ENCODE data around the gene RAP1GDS1.
"Not testable (repeated sequence)": the region's sequence is repeated elsewhere in the genome, so short reads cannot be mapped to it uniquely, and the experiment has no call there.

Gene RAP1GDS1

DNA sequence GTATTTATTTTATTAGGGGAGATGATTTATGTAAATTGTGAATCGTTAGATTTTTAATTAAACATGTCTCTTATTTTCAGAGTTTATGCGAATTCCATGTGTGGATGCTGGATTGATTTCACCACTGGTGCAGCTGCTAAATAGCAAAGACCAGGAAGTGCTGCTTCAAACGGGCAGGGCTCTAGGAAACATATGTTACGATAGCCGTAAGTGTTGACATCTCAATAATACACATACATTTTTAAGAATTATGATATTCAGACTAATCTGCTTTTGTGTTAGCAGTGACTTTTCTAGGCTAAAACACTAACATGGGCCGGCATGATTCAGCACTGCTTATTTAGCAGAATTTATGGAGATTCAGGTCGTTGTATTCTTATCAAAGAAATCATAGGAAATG lies 91.2 kb downstream of the RAP1GDS1 start:
- H3K9ac ChIP-seq (ENCODE audit: low read depth, low read length): no peak overlapping the region
- H3K4me1 ChIP-seq (ENCODE audit: insufficient read depth, low read length): no peaks in the 10 kb centered on the region
- no peaks in the 10 kb centered on the region for H3K36me3 ChIP-seq (ENCODE audit: insufficient read depth, low read length)
- H3K9me3 ChIP-seq (ENCODE audit: control insufficient read depth, insufficient read depth, low read length): no peaks in the 10 kb centered on the region

- Histone ChIP-seq H3K36me3 (ENCODE audit: insufficient read depth, low read length) (no peaks in the 10 kb centered on the region), H3K9me3 (ENCODE audit: control insufficient read depth, insufficient read depth, low read length) (no peaks in the 10 kb centered on the region), H3K9ac (ENCODE audit: low read depth, low read length) (no peak overlapping the region)
Measured at GRCh38 chr4:98352940-98353339, 91.8 kb downstream of the RAP1GDS1 start.

DNA sequence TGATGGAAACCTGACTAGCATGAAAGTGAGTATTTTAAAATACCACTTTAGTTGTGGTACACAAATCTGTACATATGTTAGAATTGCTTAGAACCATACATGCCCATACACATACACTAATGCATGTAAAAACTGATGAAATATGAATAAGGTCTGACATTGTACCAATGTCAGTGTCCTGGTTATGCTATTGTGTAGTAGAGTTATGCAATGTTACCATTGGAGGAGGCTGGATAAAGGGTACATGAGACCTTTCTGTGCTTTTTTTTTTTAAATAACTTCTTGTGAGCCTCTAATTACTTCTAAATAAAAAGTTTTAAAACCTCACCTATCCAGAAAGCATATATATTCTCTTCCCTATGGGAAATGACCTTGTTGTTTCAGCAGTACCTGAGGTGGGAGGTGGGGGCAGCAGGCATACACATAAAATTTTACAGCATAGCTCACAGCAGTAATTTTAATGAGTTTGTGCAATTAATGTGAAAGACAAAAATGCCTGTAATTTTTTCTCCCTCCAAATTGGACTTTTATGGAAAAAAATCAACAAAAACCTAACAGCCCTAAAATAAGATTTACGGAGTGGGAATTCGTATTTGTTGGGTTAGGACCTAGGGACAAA lies 97.6 kb downstream of the RAP1GDS1 start:
- Histone ChIP-seq H3K36me3 (ENCODE audit: insufficient read depth, low read length) (no peaks in the 10 kb centered on the region), H3K9me3 (ENCODE audit: control insufficient read depth, insufficient read depth, low read length) (no peaks in the 10 kb centered on the region), H3K9ac (ENCODE audit: low read depth, low read length) (no peak overlapping the region), H3K4me1 (ENCODE audit: insufficient read depth, low read length) (no peaks in the 10 kb centered on the region)

More at GRCh38 chr4:98352940-98353339, 91.8 kb downstream of the RAP1GDS1 start:
- no peaks in the 10 kb centered on the region for H3K4me1 ChIP-seq (ENCODE audit: insufficient read depth, low read length)

GRCh38 chr4:98359646-98360045 lies 98.5 kb downstream of the RAP1GDS1 start:
- Histone ChIP-seq H3K9me3 (ENCODE audit: control insufficient read depth, insufficient read depth, low read length) (no peaks in the 10 kb centered on the region), H3K4me1 (ENCODE audit: insufficient read depth, low read length) (no peaks in the 10 kb centered on the region), H3K9ac (ENCODE audit: low read depth, low read length) (no peak overlapping the region), H3K36me3 (ENCODE audit: insufficient read depth, low read length) (no peaks in the 10 kb centered on the region)

GRCh38 chr4:98363431-98363830 lies 102.2 kb downstream of the RAP1GDS1 start:
- Histone ChIP-seq H3K36me3 (ENCODE audit: insufficient read depth, low read length) (no peaks in the 10 kb centered on the region), H3K4me1 (ENCODE audit: insufficient read depth, low read length) (no peaks in the 10 kb centered on the region), H3K9ac (ENCODE audit: low read depth, low read length) (no peak overlapping the region), H3K9me3 (ENCODE audit: control insufficient read depth, insufficient read depth, low read length) (peaks cover 9% of the 10 kb centered on the region; the same call in 1 of the 2 replicates)

GRCh38 chr4:98366275-98366674 lies 105.1 kb downstream of the RAP1GDS1 start:
- H3K4me1 ChIP-seq (ENCODE audit: insufficient read depth, low read length); H3K36me3 ChIP-seq (ENCODE audit: insufficient read depth, low read length); H3K9ac ChIP-seq (ENCODE audit: low read depth, low read length): not testable (repeated sequence)
- peaks cover 14% of the 10 kb centered on the region for H3K9me3 ChIP-seq (ENCODE audit: control insufficient read depth, insufficient read depth, low read length)

GRCh38 chr4:98368000-98368399 lies 106.8 kb downstream of the RAP1GDS1 start:
- not testable (repeated sequence) for H3K36me3 ChIP-seq (ENCODE audit: insufficient read depth, low read length)

DNA sequence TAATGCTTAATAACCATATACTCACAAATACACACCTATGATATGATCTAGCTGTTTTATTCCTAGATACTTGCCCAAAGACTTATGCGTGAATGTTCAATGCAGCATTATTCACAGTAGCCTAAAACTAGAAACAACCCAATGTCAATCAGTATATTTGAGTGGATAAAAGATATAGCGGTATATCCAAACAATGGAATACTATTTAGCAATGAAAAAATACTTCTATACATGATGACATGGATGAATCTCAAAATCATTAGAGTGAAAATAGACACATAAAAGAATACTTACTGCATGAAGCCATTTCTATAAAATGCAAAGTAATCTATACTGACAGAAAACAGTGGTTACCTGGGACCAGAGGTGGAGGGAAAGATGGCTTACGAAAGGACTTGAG lies 108.1 kb downstream of the RAP1GDS1 start:
- peaks cover 14% of the 10 kb centered on the region for H3K9me3 ChIP-seq (ENCODE audit: control insufficient read depth, insufficient read depth, low read length)
- no peak overlapping the region for H3K9ac ChIP-seq (ENCODE audit: low read depth, low read length)
- no peaks in the 10 kb centered on the region for H3K4me1 ChIP-seq (ENCODE audit: insufficient read depth, low read length)
- no peaks in the 10 kb centered on the region for H3K36me3 ChIP-seq (ENCODE audit: insufficient read depth, low read length)

More at GRCh38 chr4:98368000-98368399, 106.8 kb downstream of the RAP1GDS1 start:
- peaks cover 14% of the 10 kb centered on the region for H3K9me3 ChIP-seq (ENCODE audit: control insufficient read depth, insufficient read depth, low read length)
- not testable (repeated sequence) for H3K4me1 ChIP-seq (ENCODE audit: insufficient read depth, low read length); H3K9ac ChIP-seq (ENCODE audit: low read depth, low read length)

GRCh38 chr4:98374643-98375042 lies 113.5 kb downstream of the RAP1GDS1 start:
- no peak overlapping the region for H3K9ac ChIP-seq (ENCODE audit: low read depth, low read length)
- no peaks in the 10 kb centered on the region for H3K9me3 ChIP-seq (ENCODE audit: control insufficient read depth, insufficient read depth, low read length)
- no peaks in the 10 kb centered on the region for H3K4me1 ChIP-seq (ENCODE audit: insufficient read depth, low read length)
- H3K36me3 ChIP-seq (ENCODE audit: insufficient read depth, low read length): no peaks in the 10 kb centered on the region

- no peak overlapping the region for H3K9ac ChIP-seq (ENCODE audit: low read depth, low read length)
- H3K4me1 ChIP-seq (ENCODE audit: insufficient read depth, low read length): no peaks in the 10 kb centered on the region
- H3K36me3 ChIP-seq (ENCODE audit: insufficient read depth, low read length): no peaks in the 10 kb centered on the region
- no peaks in the 10 kb centered on the region for H3K9me3 ChIP-seq (ENCODE audit: control insufficient read depth, insufficient read depth, low read length)
Measured at GRCh38 chr4:98377559-98377958, 116.4 kb downstream of the RAP1GDS1 start.

DNA sequence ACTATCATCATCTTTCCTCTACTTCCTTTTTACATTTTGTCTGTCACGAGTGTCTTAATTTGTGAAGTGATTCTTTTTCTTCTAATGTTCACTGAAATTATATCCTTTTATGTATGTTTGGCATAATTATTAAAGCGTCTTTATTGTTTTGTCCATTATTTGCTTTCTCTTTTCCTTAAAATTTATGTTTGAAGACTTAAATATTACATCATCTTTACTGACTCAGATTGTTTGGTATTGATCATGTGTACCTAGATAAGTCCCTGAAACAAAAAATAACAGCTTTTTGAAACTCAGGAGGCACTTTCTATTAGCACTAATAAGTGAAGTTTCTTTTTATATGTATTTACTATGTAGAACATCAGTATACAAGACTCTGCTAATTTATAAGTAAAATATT lies 120.1 kb downstream of the RAP1GDS1 start:
- Histone ChIP-seq H3K9me3 (ENCODE audit: control insufficient read depth, insufficient read depth, low read length) (no peaks in the 10 kb centered on the region), H3K9ac (ENCODE audit: low read depth, low read length) (no peak overlapping the region), H3K4me1 (ENCODE audit: insufficient read depth, low read length) (no peaks in the 10 kb centered on the region), H3K36me3 (ENCODE audit: insufficient read depth, low read length) (no peaks in the 10 kb centered on the region)

- Histone ChIP-seq H3K36me3 (ENCODE audit: insufficient read depth, low read length) (no peaks in the 10 kb centered on the region), H3K9me3 (ENCODE audit: control insufficient read depth, insufficient read depth, low read length) (no peaks in the 10 kb centered on the region), H3K4me1 (ENCODE audit: insufficient read depth, low read length) (no peaks in the 10 kb centered on the region), H3K9ac (ENCODE audit: low read depth, low read length) (no peak overlapping the region)
Measured at GRCh38 chr4:98383431-98384106, 122.4 kb downstream of the RAP1GDS1 start.

GRCh38 chr4:98385831-98386230 lies 124.6 kb downstream of the RAP1GDS1 start:
- H3K9me3 ChIP-seq (ENCODE audit: control insufficient read depth, insufficient read depth, low read length): no peaks in the 10 kb centered on the region
- H3K4me1 ChIP-seq (ENCODE audit: insufficient read depth, low read length): no peaks in the 10 kb centered on the region
- H3K36me3 ChIP-seq (ENCODE audit: insufficient read depth, low read length): no peaks in the 10 kb centered on the region
- no peak overlapping the region for H3K9ac ChIP-seq (ENCODE audit: low read depth, low read length)

DNA sequence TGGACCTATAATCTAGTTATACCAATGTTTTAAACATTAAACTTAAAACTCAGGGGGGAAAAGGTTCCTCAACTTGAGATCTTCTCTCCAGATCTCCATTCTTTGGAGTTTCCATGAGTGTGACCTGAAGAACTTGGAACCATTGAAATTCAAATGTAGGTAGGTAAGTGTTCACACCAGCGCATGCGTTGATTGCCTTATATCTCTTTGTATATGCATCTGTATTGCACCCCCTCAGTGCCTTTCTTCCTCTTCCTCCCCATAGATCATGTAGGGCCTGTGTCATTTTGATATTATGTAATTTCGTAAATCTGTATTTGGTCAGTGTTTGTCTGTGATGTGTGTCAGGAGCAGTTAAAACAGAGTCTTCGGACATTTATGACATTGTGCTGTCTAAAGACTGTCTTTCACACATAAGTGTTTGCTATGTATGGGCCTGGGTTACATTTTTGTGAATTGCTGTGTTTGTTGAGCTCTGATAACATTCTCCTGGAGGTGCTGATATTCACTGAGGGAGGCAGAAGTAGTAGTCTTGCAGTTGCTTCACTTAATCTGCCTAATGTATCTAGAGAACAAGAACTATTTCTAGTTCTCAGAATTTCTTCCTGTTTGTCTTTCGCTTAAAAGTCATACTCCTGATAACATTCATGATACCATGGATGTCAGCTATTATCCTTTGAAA lies 126.3 kb downstream of the RAP1GDS1 start:
- H3K36me3 ChIP-seq (ENCODE audit: insufficient read depth, low read length): no peaks in the 10 kb centered on the region
- H3K4me1 ChIP-seq (ENCODE audit: insufficient read depth, low read length): no peaks in the 10 kb centered on the region
- no peaks in the 10 kb centered on the region for H3K9me3 ChIP-seq (ENCODE audit: control insufficient read depth, insufficient read depth, low read length)
- H3K9ac ChIP-seq (ENCODE audit: low read depth, low read length): no peak overlapping the region

DNA sequence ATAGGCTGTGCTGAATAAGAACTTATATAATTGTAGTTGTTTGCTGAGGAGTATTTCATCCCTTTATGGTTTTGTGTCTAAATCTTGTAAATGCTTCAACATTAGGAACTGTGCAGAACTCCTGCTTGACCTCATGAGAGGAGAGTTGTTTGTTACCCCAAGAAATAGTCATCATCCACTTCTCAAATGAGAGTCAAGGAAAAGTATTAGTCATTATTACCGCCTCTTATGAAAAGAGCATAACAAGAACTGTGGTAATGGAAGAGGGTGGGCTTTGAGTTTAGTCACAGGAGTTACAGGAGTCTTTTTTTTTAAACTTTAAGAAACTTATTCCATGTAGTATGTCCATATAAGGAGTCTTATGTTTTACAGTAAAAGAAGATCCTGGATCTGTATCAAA lies 132.9 kb downstream of the RAP1GDS1 start:
- H3K9me3 ChIP-seq (ENCODE audit: control insufficient read depth, insufficient read depth, low read length): no peaks in the 10 kb centered on the region; the same call in 1 of the 2 replicates
- H3K4me1 ChIP-seq (ENCODE audit: insufficient read depth, low read length): no peaks in the 10 kb centered on the region
- H3K36me3 ChIP-seq (ENCODE audit: insufficient read depth, low read length): no peaks in the 10 kb centered on the region
- H3K9ac ChIP-seq (ENCODE audit: low read depth, low read length): no peak overlapping the region

Measured in ES-I3 (cell line).